Measurements from ENCODE around the gene MCHR1.
"Not testable (repeated sequence)": the region's sequence is repeated elsewhere in the genome, so short reads cannot be mapped to it uniquely, and the experiment has no call there.

MCHR1 gene

GRCh38 chr22:40679249-40679963 is at the start of gene MCHR1:
TSS of gene MCHR1 (plus strand) at chr22:40679484. CDS start at chr22:40679653, 169 bp downstream.
- no peak for DNase-seq (ENCODE audit: low spot score)

GRCh38 chr22:40631925-40632324 is 47.4 kb upstream of the MCHR1 start:
- no peak for DNase-seq (ENCODE audit: low spot score)

GRCh38 chr22:40633036-40633435 is 46.2 kb upstream of the MCHR1 start:
- DNase-seq (ENCODE audit: low spot score), result no peak

GRCh38 chr22:40634119-40634903 is 45.0 kb upstream of the MCHR1 start:
- no peak for DNase-seq (ENCODE audit: low spot score)

- DNase-seq (ENCODE audit: low spot score), result no peak
Observed at GRCh38 chr22:40635043-40635939, 44.0 kb upstream of the MCHR1 start.

GRCh38 chr22:40635940-40636379 is 43.3 kb upstream of the MCHR1 start:
- DNase-seq (ENCODE audit: low spot score), result no peak

GRCh38 chr22:40636380-40637182 is 42.7 kb upstream of the MCHR1 start, which contains the start of gene MRTFA:
TSS of gene MRTFA (minus strand) at chr22:40636719.
- peak; percentile 95 for DNase-seq (ENCODE audit: low spot score)

- DNase-seq (ENCODE audit: low spot score), result no peak
Observed at GRCh38 chr22:40637183-40638150, 41.8 kb upstream of the MCHR1 start.

GRCh38 chr22:40638261-40638660 is 41.0 kb upstream of the MCHR1 start:
- DNase-seq (ENCODE audit: low spot score), result no peak

- no peak for DNase-seq (ENCODE audit: low spot score)
Observed at GRCh38 chr22:40641269-40641668, 38.0 kb upstream of the MCHR1 start.

- DNase-seq (ENCODE audit: low spot score), result no peak
Observed at GRCh38 chr22:40642316-40642715, 37.0 kb upstream of the MCHR1 start.

GRCh38 chr22:40645579-40646197 is 33.6 kb upstream of the MCHR1 start:
- no peak for DNase-seq (ENCODE audit: low spot score)

GRCh38 chr22:40648386-40648785 is 30.9 kb upstream of the MCHR1 start:
- DNase-seq (ENCODE audit: low spot score), result no peak

- no peak for DNase-seq (ENCODE audit: low spot score)
Observed at GRCh38 chr22:40651057-40651456, 28.2 kb upstream of the MCHR1 start.

GRCh38 chr22:40651563-40652501 is 27.5 kb upstream of the MCHR1 start:
- DNase-seq (ENCODE audit: low spot score), result peak; percentile 97

- DNase-seq (ENCODE audit: low spot score), result no peak
Observed at GRCh38 chr22:40653361-40653760, 25.9 kb upstream of the MCHR1 start.

GRCh38 chr22:40654522-40655167 is 24.6 kb upstream of the MCHR1 start:
- DNase-seq (ENCODE audit: low spot score), result peak; percentile 79

GRCh38 chr22:40655941-40656340 is 23.3 kb upstream of the MCHR1 start:
- DNase-seq (ENCODE audit: low spot score), result not testable (repeated sequence)
